ENCODE results near the gene ARHGEF17.

DNA sequence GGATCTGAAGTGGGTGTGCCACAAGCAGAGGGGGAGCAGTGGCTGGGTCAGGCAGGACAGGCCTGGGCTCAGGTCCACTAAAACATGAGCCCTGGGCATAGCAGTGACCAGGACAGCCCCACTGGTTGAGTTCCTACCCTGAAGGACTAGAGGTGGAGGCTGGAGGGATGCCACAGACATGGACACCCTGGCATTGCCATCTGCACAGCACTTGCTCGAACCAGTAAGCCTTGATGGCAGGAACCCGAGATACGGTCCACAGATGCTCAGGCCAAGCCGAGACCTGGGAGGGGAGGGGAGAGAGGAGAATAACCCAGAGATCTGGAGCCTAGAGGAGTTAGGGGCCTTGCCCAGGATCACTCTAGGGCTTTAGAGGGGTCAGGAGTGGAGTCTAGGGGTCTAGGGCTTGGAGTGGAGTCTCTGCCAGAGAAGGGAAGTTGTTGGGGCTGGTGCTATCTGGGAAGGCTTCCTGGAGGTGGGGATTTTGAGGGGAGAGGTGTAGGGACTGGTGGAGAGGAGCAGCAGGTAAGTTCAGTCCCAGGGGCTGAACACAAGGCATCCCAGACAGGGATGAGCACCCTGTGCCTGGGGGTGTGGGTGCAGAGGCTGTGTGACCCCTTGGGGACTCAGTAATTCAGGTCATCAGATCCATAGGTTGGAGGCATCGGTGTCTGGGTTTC is 37.5 kb downstream of the ARHGEF17 start:
- TF ChIP-seq, protein P1, sequence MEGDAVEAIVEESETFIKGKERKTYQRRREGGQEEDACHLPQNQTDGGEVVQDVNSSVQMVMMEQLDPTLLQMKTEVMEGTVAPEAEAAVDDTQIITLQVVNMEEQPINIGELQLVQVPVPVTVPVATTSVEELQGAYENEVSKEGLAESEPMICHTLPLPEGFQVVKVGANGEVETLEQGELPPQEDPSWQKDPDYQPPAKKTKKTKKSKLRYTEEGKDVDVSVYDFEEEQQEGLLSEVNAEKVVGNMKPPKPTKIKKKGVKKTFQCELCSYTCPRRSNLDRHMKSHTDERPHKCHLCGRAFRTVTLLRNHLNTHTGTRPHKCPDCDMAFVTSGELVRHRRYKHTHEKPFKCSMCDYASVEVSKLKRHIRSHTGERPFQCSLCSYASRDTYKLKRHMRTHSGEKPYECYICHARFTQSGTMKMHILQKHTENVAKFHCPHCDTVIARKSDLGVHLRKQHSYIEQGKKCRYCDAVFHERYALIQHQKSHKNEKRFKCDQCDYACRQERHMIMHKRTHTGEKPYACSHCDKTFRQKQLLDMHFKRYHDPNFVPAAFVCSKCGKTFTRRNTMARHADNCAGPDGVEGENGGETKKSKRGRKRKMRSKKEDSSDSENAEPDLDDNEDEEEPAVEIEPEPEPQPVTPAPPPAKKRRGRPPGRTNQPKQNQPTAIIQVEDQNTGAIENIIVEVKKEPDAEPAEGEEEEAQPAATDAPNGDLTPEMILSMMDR (IDR thresholded peaks at IDR 0.05; ENCODE audit: low read depth, low read length, poor library complexity, severe bottlenecking) = no peak
- TF ChIP-seq EZH2phosphoT487 (IDR thresholded peaks at IDR 0.05; ENCODE audit: borderline replicate concordance, low read length) = no peak
